Tibial nerve (tissue), 3 donors: ENCODE data around the gene SMYD1.

Source experiments
- POLR2A ChIP-seq, 2 donors: fragments of 450-650 bp; IDR thresholded peaks; one replicate each; pipeline ENCODE4 v1.6.1; 2017; ENCODE audit warnings: antibody characterized with exemption in 2 of 2, mild to moderate bottlenecking in 2 of 2, moderate library complexity in 2 of 2
- TF ChIP-seq, protein P1 (sequence below), 5 experiments: fragments of 200-600 bp in 3 of 5; fragments of 450-650 bp in 2 of 5; sonication (generic) in 3 of 5; IDR thresholded peaks; one replicate each; pipeline ENCODE4 v1.5.1; 2016 to 2019; ENCODE audit warnings: antibody characterized with exemption in 5 of 5, mild to moderate bottlenecking in 3 of 5, moderate library complexity in 2 of 5

DNA sequence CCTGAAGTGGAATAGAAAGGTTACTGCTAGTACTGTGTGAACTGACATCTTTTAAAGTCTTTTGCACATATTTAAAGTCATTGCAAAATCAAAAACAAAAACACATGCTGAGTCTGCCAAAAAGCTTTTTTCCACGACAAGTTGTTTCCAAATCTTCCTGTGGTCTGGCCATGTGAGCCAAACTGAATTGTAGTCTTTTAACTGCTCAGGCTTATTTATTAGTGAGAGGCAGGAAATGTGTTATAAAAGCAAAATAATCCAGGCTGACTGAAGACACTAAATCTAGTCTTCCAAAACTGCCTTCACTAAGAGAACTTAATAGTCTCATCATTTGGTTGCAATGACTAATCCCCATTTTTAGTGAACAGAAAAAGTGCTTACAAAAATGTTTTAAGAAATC, 14.3 kb upstream of the SMYD1 start:
- TF ChIP-seq, protein P1, sequence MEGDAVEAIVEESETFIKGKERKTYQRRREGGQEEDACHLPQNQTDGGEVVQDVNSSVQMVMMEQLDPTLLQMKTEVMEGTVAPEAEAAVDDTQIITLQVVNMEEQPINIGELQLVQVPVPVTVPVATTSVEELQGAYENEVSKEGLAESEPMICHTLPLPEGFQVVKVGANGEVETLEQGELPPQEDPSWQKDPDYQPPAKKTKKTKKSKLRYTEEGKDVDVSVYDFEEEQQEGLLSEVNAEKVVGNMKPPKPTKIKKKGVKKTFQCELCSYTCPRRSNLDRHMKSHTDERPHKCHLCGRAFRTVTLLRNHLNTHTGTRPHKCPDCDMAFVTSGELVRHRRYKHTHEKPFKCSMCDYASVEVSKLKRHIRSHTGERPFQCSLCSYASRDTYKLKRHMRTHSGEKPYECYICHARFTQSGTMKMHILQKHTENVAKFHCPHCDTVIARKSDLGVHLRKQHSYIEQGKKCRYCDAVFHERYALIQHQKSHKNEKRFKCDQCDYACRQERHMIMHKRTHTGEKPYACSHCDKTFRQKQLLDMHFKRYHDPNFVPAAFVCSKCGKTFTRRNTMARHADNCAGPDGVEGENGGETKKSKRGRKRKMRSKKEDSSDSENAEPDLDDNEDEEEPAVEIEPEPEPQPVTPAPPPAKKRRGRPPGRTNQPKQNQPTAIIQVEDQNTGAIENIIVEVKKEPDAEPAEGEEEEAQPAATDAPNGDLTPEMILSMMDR (IDR thresholded peaks at IDR 0.05): no peak
- TF ChIP-seq POLR2A (IDR thresholded peaks at IDR 0.05): no peak
